Osteoblast (primary cell): Measurements from ENCODE around the gene MARCHF10. TPM values are rescaled to one million over a fixed set of nuclear protein-coding genes. Genes with fewer than 3 reads are reported as not detected.

Source experiments
- DNase-seq: peaks from one replicate; pipeline ENCODE4 v3.0.0; 2011; ENCODE audit warnings: low spot score, mixed read lengths; ENCODE audit not compliant: insufficient read length; ENCODE audit errors: missing footprints
- H2AFZ ChIP-seq: 2 replicates; pipeline ENCODE4 v1.6.0; 2011; ENCODE audit warnings: mild to moderate bottlenecking, low read length
- H3K27ac ChIP-seq: 2 replicates; pipeline ENCODE4 v1.5.1; 2011; ENCODE audit warnings: mild to moderate bottlenecking, low read depth, low read length, moderate library complexity
- H3K27me3 ChIP-seq: 2 replicates; pipeline ENCODE4 v1.6.0; 2012; ENCODE audit warnings: mild to moderate bottlenecking, control low read depth, inconsistent platforms, low read length, moderate library complexity; ENCODE audit not compliant: insufficient read depth
- H3K36me3 ChIP-seq: 2 replicates; pipeline ENCODE4 v1.5.1; 2011; ENCODE audit warnings: mild to moderate bottlenecking, low read length, control low read depth, moderate library complexity; ENCODE audit not compliant: insufficient read depth
- H3K4me1 ChIP-seq: 2 replicates; pipeline ENCODE4 v1.5.1; 2011; ENCODE audit warnings: mild to moderate bottlenecking, low read length, control low read depth, moderate library complexity; ENCODE audit not compliant: insufficient read depth
- H3K4me2 ChIP-seq: 2 replicates; pipeline ENCODE4 v1.6.0; 2011; ENCODE audit warnings: mild to moderate bottlenecking, low read length; ENCODE audit not compliant: insufficient read depth
- H3K4me3 ChIP-seq: fragments of 200-600 bp; sonication (generic); 3 replicates; pipeline ENCODE4 v1.5.1; 2012; ENCODE audit warnings: mild to moderate bottlenecking, low read length, inconsistent platforms; ENCODE audit not compliant: insufficient read depth
- H3K79me2 ChIP-seq: 2 replicates; pipeline ENCODE4 v1.6.0; 2012; ENCODE audit warnings: mild to moderate bottlenecking, low read length, control low read depth, inconsistent platforms; ENCODE audit not compliant: insufficient read depth
- H3K9me3 ChIP-seq: 2 replicates; pipeline ENCODE4 v1.5.1; 2011; ENCODE audit warnings: low read depth, low read length, control low read depth
- H4K20me1 ChIP-seq: 2 replicates; pipeline ENCODE4 v1.6.0; 2012; ENCODE audit warnings: mild to moderate bottlenecking, low read length, control low read depth; ENCODE audit not compliant: insufficient read depth
- total RNA-seq: library from RNA; depleted of rRNA; stranded (reverse); fragments of >200 nt; gene quantifications from 2 replicates; pipeline ENCODE4 v1.2.3, GENCODE V29; 2012
- TF ChIP-seq, protein P1 (sequence below): IDR thresholded peaks from 2 replicates; pipeline ENCODE4 v1.5.1; 2011; ENCODE audit warnings: mild to moderate bottlenecking, low read depth, low read length, moderate library complexity; ENCODE audit errors: extremely low read depth

MARCHF10 gene
- total RNA-seq, 1 donor, result under 0.01 TPM

DNA sequence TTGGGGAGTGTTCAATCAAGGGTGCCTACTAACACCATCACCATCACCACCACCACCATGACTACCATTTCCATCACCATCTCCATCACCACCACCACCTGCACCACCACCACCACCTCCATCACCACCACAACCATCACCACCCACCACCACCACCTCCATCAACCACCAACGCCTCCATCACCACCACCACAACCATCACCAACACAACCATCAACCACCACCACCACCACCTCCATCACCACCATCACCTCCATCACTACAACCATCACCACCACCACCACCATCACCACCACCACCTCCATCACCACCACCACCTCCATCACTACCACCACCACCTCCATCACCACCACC, 15.7 kb downstream of the MARCHF10 start:
- H3K4me1 ChIP-seq, result peaks cover 27% of the 10 kb centered on the region
- no peak overlapping the region for H3K4me3 ChIP-seq
- no peaks in the 10 kb centered on the region for H4K20me1 ChIP-seq
- no peaks in the 10 kb centered on the region for H3K36me3 ChIP-seq
- H3K9me3 ChIP-seq, result no peaks in the 10 kb centered on the region
- H3K79me2 ChIP-seq, result no peaks in the 10 kb centered on the region
- H3K27ac ChIP-seq, result peak overlapping the region; percentile 100
- TF ChIP-seq, protein P1, sequence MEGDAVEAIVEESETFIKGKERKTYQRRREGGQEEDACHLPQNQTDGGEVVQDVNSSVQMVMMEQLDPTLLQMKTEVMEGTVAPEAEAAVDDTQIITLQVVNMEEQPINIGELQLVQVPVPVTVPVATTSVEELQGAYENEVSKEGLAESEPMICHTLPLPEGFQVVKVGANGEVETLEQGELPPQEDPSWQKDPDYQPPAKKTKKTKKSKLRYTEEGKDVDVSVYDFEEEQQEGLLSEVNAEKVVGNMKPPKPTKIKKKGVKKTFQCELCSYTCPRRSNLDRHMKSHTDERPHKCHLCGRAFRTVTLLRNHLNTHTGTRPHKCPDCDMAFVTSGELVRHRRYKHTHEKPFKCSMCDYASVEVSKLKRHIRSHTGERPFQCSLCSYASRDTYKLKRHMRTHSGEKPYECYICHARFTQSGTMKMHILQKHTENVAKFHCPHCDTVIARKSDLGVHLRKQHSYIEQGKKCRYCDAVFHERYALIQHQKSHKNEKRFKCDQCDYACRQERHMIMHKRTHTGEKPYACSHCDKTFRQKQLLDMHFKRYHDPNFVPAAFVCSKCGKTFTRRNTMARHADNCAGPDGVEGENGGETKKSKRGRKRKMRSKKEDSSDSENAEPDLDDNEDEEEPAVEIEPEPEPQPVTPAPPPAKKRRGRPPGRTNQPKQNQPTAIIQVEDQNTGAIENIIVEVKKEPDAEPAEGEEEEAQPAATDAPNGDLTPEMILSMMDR, result no peak
- H3K4me2 ChIP-seq, result peak overlapping the region; percentile 84
- no peak overlapping the region for H2AFZ ChIP-seq
- no peak for DNase-seq
- no peaks in the 10 kb centered on the region for H3K27me3 ChIP-seq

DNA sequence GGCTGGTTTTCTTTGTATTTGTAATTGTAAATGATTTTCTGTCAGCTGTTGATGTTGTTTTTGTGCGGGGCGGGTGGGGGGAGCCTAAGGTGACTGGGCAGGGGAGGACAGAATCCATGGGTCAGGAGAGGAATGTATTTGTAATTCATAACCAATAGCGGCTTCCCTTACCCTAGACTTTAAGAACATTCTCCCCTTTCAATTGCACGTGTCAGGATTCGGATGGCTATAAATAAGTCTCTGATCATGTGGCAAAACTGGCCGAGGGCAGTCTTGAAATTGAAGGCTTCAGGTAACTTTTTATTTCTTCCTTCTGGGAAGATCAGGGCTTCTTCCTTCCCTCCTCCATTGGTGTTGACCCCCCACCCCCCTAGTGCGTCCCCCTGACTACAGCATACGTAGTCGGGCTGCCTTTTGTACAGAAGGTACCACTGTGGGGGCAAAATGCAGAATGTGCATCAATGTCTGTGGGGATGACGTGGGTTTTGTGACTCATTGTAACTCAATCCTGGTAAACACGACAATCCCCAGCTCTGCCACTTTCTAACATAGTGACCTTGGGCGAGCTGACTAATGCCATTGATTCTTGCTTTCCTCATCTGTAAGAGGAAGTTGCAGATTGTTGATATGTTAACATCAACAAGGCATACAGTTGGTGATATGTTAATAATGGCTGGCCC, 16.2 kb downstream of the MARCHF10 start:
- peak overlapping the region; percentile 53 for H3K4me3 ChIP-seq

DNA sequence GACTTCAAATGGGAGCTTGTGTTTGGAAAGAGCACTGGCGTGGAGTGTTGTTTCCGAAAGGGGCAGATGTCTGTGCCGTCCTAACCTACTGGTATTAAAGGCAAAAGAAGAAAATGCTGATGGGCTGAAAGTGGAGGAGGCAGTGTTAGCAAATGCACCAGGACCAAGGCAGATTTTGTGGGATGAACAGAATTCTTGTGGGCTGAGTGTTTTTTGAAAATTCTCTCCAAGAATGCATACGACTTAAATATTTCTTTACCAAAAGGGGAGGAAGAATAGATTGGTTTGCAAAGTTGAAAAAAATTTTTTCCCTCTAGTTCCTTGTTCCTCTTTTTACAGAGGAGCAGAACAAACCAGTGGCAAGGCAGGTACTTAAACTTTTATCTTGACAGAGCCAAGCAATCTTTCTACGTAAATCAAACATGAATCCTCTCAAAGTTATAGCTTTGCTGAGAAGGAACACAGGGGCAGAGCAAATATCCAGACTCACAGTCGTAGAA, 16.8 kb downstream of the MARCHF10 start:
- Histone ChIP-seq H3K4me3 (peak overlapping the region; percentile 53), H3K4me1 (peaks cover 31% of the 10 kb centered on the region), H3K9me3 (no peaks in the 10 kb centered on the region), H3K79me2 (no peaks in the 10 kb centered on the region), H2AFZ (peak overlapping the region; percentile 31), H3K27ac (peak overlapping the region; percentile 100), H3K27me3 (no peaks in the 10 kb centered on the region), H3K4me2 (peak overlapping the region; percentile 84), H3K36me3 (no peaks in the 10 kb centered on the region), H4K20me1 (no peaks in the 10 kb centered on the region)
- TF ChIP-seq, protein P1, result no peak
- DNase-seq, result peak; percentile 87

More for the DNA sequence above, 16.2 kb downstream of the MARCHF10 start:
- DNase-seq, result peak; percentile 84
- Histone ChIP-seq H4K20me1 (no peaks in the 10 kb centered on the region), H3K4me2 (peak overlapping the region; percentile 84), H3K27me3 (no peaks in the 10 kb centered on the region), H3K27ac (peak overlapping the region; percentile 100), H2AFZ (no peak overlapping the region), H3K79me2 (no peaks in the 10 kb centered on the region), H3K9me3 (no peaks in the 10 kb centered on the region), H3K36me3 (no peaks in the 10 kb centered on the region), H3K4me1 (peaks cover 30% of the 10 kb centered on the region)
- TF ChIP-seq, protein P1, result no peak

DNA sequence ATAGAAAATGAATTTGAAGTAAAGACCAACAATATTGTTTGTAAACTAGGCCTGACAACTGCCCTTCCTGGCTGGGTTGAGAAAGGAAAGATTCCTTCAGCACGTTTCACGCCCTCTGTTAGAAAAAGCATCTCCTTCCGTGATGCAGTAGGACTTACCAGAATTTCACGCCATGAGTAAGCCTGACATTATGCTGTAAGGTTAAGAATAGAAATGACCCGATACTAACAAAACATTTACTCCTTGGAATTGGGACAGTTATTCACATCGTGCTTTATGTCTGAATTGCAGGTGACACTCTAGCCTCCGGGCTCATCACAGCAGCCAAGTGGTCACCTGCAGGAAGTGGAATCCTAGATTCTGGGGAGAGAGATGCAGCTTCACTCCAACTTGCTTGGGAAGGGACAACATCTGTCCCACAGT, 17.5 kb downstream of the MARCHF10 start:
- Histone ChIP-seq H3K79me2 (no peaks in the 10 kb centered on the region), H4K20me1 (no peaks in the 10 kb centered on the region), H3K36me3 (no peaks in the 10 kb centered on the region), H3K9me3 (no peaks in the 10 kb centered on the region), H2AFZ (no peak overlapping the region), H3K4me2 (peak overlapping the region; percentile 84), H3K4me3 (peak overlapping the region; percentile 53), H3K4me1 (peaks cover 31% of the 10 kb centered on the region), H3K27ac (peak overlapping the region; percentile 100), H3K27me3 (no peaks in the 10 kb centered on the region)
- TF ChIP-seq, protein P1, result no peak
- DNase-seq, result peak; percentile 81
